HG03439 (cell line): Measurements from ENCODE around the gene ARHGAP42.
"Not testable (repeated sequence)": the region's sequence is repeated elsewhere in the genome, so short reads cannot be mapped to it uniquely, and the experiment has no call there.

Experiments
- ATAC-seq: cut with Tn5 transposase; IDR thresholded peaks from one replicate; pipeline ENCODE4 v1.9.1; 2021; ENCODE audit warnings: mild to moderate bottlenecking, moderate library complexity; ENCODE audit not compliant: unreplicated experiment

Gene ARHGAP42

GRCh38 chr11:100716838-100717237 lies 29.8 kb downstream of the ARHGAP42 start:
- no peak for ATAC-seq

DNA sequence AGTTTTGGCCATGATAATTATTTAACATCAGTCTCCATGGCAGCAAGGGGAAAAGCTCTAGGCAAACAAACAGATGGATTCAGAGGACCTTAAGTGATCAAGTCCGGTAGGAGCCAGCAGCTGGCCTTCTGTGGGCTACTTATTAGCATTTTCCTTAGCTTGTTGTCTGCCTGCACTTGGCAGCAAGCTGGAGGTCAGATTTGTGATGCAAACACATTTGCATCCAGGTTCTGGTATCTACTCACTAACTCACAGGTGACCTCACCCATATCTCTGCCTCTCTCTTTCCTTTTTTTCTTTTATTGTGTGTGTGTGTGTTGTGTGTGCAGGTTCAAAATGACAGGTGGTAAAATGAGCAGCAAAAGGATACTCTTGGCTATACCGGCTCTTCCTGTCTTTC lies 32.3 kb downstream of the ARHGAP42 start:
- no peak for ATAC-seq

- no peak for ATAC-seq
These were observed 32.7 kb downstream of the ARHGAP42 start for GRCh38 chr11:100719809-100720221.

DNA sequence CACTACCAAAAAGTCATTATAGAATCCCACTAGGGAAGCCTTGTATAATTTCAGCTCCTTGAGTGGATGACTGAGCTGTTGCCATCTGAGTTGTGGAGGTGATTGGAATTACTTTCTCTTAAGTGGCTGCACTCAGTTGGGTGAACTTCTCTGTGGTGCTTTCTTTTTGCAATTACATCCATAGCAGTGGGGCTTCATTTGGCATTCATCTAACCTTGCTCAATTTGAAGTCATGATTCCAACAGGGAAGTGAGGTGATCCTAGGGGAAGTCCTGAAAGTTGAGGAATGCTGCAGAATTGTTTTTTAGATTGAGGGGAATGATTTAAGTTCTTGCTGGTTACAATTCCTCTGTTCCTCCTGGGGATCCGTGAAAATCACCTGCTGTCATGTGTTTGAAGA lies 39.6 kb downstream of the ARHGAP42 start:
- ATAC-seq: no peak

DNA sequence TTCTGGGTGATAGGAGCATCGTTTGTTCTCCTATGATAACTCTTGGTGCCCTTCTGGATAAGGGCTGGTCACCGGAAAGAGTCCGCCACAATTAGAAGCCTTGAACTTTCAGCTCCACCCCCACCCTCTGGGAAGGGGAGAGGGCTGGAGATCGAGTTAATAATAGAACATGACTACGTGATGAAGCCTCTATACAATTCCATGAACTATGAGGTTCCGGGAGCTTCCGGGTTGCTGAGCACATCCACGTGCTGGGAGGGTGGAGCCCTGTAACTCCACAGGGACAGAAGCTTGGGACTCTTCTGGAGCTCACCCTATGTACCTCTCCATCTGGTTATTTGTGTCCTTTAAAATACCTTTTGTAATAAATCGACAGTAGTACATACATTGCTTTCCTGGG lies 40.3 kb downstream of the ARHGAP42 start:
- ATAC-seq: no peak

DNA sequence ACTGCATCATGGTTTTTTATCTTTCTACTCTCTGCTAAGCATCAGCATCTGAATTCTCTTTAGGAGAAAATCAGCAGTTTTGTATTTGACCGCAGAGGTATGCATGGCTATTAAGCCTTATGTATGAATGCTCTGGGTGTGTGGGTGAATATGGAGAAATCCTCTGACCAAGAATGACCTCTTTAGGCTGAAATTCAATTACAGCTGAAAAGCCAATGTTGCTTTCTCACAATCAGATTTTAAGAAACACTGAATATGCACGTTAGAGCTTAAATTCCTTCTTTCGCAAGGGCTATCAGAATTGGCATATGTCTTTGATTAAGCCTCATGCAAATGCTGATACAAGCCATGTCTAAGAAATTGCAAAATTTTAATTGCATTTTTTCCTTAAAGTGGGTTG lies 43.2 kb downstream of the ARHGAP42 start:
- ATAC-seq: no peak

DNA sequence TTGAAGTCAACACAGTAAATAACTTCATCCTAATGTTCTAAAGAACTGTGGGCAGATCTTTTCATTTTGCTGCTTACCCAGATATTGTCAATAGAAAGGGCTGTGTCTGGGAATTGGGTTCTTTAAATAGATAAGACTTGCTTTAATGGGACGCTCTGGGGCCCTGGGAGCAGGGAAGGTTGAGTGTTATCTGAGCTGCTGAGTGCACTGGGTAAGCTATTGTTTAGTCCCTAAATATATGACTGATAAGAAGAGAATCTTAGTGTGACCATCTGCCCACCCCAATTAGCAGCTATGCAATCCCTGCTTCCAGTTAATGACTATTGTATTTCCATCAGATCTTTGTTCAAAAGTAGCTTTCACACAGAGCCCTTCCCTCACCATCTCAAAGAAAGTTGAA lies 44.4 kb downstream of the ARHGAP42 start:
- no peak for ATAC-seq

- ATAC-seq: no peak
These were observed 45.9 kb downstream of the ARHGAP42 start for GRCh38 chr11:100732949-100733348.

- peak; percentile 44 for ATAC-seq
These were observed 47.8 kb downstream of the ARHGAP42 start for GRCh38 chr11:100734743-100735527.

- ATAC-seq: no peak
These were observed 49.0 kb downstream of the ARHGAP42 start for GRCh38 chr11:100735949-100736675.

DNA sequence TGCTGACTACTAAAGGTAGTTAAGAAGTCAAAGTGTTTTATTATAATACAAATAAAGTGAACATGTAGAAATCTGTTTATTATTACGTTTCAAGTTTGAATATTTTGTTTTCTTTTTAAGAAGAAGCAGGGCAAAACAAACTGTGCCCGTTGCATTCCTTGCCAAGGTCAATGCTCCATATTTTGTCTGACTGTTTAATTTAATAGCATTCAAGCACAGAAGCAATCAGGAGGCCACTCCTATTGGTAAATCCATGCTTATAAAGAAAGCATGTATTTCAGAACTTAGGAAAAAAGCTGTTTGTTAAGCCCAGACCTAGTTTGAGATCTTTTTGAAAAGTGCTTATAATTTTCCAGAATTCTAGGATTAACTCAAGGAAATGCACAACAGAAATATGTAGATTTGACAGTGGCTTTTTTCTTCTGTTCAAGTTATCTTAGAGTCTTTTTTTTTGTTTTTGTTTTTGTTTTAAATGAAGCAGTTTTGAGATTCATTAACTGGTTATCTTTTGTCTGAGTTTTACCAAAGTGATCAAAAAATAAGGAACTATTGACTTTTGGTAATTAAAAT lies 51.7 kb downstream of the ARHGAP42 start:
- no peak for ATAC-seq

GRCh38 chr11:100739666-100740065 lies 52.6 kb downstream of the ARHGAP42 start:
- no peak for ATAC-seq

DNA sequence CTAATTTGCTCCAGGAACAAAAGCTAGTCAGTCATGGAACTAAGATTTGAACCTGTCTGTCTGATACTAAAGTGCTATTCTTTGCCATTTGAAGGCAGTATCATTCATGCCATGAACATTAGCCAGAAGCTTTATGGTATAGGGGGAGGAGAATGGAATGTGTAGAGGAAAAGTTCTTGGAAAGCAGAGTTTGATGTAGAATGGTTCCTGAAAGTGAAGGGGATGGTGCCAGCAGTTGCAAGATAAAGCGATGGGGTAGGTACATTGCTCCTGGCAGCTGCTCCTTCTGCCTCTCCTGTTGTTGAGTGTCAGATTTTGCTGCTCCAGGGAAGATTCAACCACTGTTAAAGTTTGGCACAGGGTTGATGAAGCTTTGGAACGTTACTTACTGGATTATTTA lies 53.4 kb downstream of the ARHGAP42 start:
- no peak for ATAC-seq

DNA sequence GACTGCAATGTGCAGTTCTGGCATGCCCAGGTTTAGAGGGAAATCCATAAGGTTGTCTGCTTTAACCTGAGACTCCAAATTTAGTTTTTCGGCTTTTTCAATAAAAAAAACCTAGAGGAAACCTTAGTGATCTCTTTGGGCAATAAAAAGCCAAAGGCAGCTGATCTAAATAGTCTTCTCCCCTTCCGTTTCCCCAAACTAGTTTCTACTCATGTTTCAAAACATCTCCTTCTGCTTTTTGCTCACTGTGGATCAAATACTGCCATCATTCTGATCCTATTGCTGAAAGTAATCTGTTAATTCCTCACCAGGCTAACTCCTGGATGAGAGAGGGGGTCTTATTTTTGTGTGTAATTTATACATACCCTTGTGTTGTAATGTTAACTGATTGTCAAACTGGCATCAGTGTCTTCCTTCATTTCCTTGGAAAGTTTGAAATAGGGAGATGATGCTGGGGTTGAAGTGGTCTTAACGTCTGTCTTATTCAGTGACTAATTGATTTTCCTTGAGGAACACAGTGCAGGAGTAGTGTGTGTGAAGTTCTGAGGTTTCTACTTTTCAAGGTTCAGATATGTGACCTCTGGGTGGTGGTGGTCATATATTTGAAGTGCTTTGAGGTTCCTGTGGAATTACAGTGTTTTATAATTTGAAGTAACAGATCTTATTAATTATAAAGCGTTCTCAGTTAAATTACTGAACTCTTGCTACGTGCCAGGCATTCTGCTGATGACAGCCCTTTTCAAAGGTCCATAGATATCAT lies 55.0 kb downstream of the ARHGAP42 start:
- ATAC-seq: no peak

DNA sequence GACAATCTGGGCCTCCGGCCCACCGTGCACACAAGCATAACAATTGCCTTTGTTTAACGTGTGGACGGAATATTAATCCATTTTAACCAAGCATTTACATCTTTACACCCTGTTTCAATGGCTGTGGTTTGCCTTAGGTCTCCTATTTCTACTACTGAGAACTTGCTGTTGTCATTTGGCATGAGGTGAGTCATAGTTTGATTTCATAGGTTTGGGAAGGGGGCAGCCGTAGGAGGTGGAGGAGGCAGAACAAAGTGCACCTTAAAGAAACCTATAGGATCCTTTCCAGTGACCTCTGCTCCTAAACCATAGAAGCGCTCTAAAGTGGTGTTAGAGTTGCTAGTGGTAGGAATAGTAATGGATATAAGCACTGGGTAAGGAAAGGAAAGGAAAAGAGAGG lies 59.4 kb downstream of the ARHGAP42 start:
- ATAC-seq: no peak

DNA sequence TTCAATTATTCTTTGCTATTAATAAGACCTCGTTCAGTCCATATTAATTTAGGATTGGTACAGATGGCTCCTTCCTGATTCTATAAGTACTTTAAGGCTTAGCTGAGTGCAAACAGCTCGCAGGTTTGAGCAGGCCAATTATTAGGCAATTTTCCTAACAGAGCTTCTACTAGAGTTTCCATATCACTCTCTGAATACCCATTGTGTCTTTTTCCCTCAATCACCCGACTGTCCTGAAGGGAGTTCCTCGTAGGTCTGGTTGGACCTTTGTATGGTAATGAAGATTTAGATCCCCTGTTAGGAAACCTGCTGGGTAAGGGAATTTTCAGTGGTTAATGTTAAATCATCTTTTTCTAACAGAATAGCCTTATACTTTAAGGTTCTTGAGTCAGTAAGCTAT lies 61.1 kb downstream of the ARHGAP42 start:
- ATAC-seq: no peak

DNA sequence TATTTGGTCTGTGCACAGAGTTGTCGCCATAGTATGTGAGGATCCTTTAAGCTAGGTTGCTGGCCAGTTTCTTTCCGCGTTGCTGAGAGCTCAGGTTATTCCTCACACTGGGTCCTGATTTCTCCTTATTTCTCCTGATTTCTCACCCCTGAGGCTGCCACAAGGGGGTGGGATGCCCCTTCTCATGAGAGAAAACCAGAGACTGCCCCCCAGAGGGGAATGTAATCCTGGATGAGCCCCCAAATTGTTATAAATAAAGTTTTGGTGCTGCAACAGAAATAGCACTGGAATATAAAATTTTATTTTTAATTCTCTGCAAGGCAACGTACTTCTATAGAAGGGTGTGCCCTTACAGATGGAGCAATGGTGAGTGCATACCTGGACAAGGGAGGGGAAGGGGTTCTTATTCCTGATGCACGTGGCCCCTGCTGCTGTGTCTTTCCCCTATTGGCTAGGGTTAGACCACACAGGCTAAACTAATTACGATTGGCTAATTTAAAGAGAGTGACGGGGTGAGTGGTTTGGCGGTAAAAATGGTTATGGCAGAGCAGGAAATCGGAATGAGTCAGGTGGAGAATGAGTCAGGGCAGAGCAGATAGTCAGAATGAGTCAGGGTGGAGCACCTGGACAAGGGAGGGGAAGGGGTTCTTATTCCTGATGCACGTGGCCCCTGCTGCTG lies 62.9 kb downstream of the ARHGAP42 start:
- ATAC-seq: not testable (repeated sequence)

DNA sequence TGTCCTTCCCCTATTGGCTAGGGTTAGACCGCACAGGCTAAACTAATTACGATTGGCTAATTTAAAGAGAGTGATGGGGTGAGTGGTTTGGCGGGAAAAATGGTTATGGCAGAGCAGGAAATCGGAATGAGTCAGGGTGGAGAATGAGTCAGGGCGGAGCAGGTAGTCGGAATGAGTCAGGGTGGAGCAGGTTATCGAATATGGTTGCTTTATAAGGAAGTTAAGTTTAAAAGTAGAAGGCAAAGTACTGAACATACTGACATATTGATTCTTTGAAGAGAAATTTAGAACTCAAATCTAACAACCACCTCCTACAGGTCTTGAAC lies 63.4 kb downstream of the ARHGAP42 start:
- ATAC-seq: not testable (repeated sequence)

- no peak for ATAC-seq
These were observed 65.5 kb downstream of the ARHGAP42 start for GRCh38 chr11:100752371-100753171.

DNA sequence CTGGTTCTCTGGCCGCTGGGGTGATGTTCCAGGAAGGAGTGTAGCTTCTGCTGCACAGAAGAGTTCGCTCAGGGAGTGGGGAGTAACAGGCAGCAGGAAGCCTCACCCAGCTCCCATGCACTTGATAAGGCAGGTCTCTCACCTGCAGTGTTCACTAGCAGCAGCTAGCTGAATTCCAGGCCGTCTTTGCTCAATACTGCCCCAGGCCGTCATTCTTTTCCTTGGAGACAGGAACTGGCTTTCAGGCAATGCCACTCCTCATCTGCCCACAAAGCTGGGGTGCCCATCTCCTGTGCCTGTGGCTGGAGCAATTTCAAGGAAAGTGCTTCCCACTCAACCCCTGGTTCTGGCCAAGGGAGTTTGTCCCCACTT lies 66.1 kb downstream of the ARHGAP42 start:
- ATAC-seq: no peak
